Measurements from ENCODE around the gene MPC1L. TPM values are rescaled to one million over a fixed set of nuclear protein-coding genes. Genes with fewer than 3 reads are reported as not detected.

MPC1L gene
- total RNA-seq, 1 experiment from 2014 or later = not detected

GRCh38 chrX:40652664-40653063, 29.4 kb downstream of the MPC1L start:
- H3K4me1 ChIP-seq (ENCODE audit: control insufficient read depth, insufficient read depth, low read length) = no peaks in the 10 kb centered on the region
- TF ChIP-seq TCF7L2 (IDR thresholded peaks at IDR 0.05; ENCODE audit: low read depth, low read length) (no peak), SIN3A (IDR thresholded peaks at IDR 0.05; ENCODE audit: borderline replicate concordance, insufficient read depth, low read depth, low read length) (no peak), POLR2AphosphoS5 (IDR thresholded peaks at IDR 0.05; ENCODE audit: low read depth, low read length) (no peak)
- TF ChIP-seq, protein P1, sequence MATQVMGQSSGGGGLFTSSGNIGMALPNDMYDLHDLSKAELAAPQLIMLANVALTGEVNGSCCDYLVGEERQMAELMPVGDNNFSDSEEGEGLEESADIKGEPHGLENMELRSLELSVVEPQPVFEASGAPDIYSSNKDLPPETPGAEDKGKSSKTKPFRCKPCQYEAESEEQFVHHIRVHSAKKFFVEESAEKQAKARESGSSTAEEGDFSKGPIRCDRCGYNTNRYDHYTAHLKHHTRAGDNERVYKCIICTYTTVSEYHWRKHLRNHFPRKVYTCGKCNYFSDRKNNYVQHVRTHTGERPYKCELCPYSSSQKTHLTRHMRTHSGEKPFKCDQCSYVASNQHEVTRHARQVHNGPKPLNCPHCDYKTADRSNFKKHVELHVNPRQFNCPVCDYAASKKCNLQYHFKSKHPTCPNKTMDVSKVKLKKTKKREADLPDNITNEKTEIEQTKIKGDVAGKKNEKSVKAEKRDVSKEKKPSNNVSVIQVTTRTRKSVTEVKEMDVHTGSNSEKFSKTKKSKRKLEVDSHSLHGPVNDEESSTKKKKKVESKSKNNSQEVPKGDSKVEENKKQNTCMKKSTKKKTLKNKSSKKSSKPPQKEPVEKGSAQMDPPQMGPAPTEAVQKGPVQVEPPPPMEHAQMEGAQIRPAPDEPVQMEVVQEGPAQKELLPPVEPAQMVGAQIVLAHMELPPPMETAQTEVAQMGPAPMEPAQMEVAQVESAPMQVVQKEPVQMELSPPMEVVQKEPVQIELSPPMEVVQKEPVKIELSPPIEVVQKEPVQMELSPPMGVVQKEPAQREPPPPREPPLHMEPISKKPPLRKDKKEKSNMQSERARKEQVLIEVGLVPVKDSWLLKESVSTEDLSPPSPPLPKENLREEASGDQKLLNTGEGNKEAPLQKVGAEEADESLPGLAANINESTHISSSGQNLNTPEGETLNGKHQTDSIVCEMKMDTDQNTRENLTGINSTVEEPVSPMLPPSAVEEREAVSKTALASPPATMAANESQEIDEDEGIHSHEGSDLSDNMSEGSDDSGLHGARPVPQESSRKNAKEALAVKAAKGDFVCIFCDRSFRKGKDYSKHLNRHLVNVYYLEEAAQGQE (IDR thresholded peaks at IDR 0.05; ENCODE audit: insufficient read depth in 1 of 2, low read depth in 2 of 2, low read length in 1 of 2) = no peak
- TF ChIP-seq, protein P2, sequence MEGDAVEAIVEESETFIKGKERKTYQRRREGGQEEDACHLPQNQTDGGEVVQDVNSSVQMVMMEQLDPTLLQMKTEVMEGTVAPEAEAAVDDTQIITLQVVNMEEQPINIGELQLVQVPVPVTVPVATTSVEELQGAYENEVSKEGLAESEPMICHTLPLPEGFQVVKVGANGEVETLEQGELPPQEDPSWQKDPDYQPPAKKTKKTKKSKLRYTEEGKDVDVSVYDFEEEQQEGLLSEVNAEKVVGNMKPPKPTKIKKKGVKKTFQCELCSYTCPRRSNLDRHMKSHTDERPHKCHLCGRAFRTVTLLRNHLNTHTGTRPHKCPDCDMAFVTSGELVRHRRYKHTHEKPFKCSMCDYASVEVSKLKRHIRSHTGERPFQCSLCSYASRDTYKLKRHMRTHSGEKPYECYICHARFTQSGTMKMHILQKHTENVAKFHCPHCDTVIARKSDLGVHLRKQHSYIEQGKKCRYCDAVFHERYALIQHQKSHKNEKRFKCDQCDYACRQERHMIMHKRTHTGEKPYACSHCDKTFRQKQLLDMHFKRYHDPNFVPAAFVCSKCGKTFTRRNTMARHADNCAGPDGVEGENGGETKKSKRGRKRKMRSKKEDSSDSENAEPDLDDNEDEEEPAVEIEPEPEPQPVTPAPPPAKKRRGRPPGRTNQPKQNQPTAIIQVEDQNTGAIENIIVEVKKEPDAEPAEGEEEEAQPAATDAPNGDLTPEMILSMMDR (IDR thresholded peaks at IDR 0.05) = no peak
- H3K27ac ChIP-seq (ENCODE audit: low read length) = no peak overlapping the region
- DNase-seq (ENCODE audit: low read depth, low spot score) (no peak), ATAC-seq (no peak)
- H3K9me3 ChIP-seq (ENCODE audit: control insufficient read depth, insufficient read depth, low read depth, low read length) = no peaks in the 10 kb centered on the region
- in situ Hi-C loops (cut with HindIII; ENCODE audit: low pct_unique_long_range_greater_than_20kb, low sequenced_read_pairs) = no loop called here
- no peaks in the 10 kb centered on the region for H3K27me3 ChIP-seq (ENCODE audit: control insufficient read depth, insufficient read depth, low read length)
- CTCF ChIA-PET = interaction anchor here (0.5 kb wide), 1 partner anchor 107 kb away, joined by 7 read pairs; no protein-coding TSS in a partner anchor
- BruUV-seq (replicated peaks) = no TSS peak
- intact Hi-C loops (cut with micrococcal nuclease; ENCODE audit: unreplicated experiment) = loop anchor here (5.0 to 10.0 kb wide), 2 partner anchors 145 to 442 kb away; no protein-coding TSS in a partner anchor
- no peak overlapping the region for H3K4me3 ChIP-seq (ENCODE audit: low read depth in 2 of 2, low read length in 2 of 2)
- H3K36me3 ChIP-seq (ENCODE audit: control insufficient read depth, insufficient read depth, low read length) = no peaks in the 10 kb centered on the region; the same call in 1 of the 2 replicates
- POLR2A ChIA-PET = no interaction called here

- Histone ChIP-seq H3K27me3 (ENCODE audit: control insufficient read depth, insufficient read depth, low read length) (no peaks in the 10 kb centered on the region), H3K9me3 (ENCODE audit: control insufficient read depth, insufficient read depth, low read depth, low read length) (no peaks in the 10 kb centered on the region), H3K4me3 (ENCODE audit: low read depth in 2 of 2, low read length in 2 of 2) (no peak overlapping the region), H3K4me1 (ENCODE audit: control insufficient read depth, insufficient read depth, low read length) (no peaks in the 10 kb centered on the region), H3K36me3 (ENCODE audit: control insufficient read depth, insufficient read depth, low read length) (no peaks in the 10 kb centered on the region; the same call in 1 of the 2 replicates), H3K27ac (ENCODE audit: low read length) (no peak overlapping the region)
- no TSS peak for BruUV-seq (replicated peaks)
- intact Hi-C loops (cut with micrococcal nuclease; ENCODE audit: unreplicated experiment) (loop anchor here (5.0 to 10.0 kb wide), 2 partner anchors 144 to 441 kb away; no protein-coding TSS in a partner anchor), in situ Hi-C loops (cut with HindIII; ENCODE audit: low pct_unique_long_range_greater_than_20kb, low sequenced_read_pairs) (no loop called here)
- TF ChIP-seq POLR2AphosphoS5 (IDR thresholded peaks at IDR 0.05; ENCODE audit: low read depth, low read length) = no peak
- TF ChIP-seq SIN3A (IDR thresholded peaks at IDR 0.05; ENCODE audit: borderline replicate concordance, insufficient read depth, low read depth, low read length) = no peak
- TF ChIP-seq TCF7L2 (IDR thresholded peaks at IDR 0.05; ENCODE audit: low read depth, low read length) = no peak
- TF ChIP-seq, protein P1 (IDR thresholded peaks at IDR 0.05; ENCODE audit: insufficient read depth in 1 of 2, low read depth in 2 of 2, low read length in 1 of 2) = no peak
- TF ChIP-seq, protein P2 (IDR thresholded peaks at IDR 0.05) = no peak
- POLR2A ChIA-PET = no interaction called here
- DNase-seq (ENCODE audit: low read depth, low spot score) (no peak), ATAC-seq (no peak)
- CTCF ChIA-PET = no interaction called here
Measured at GRCh38 chrX:40653535-40653934, 30.3 kb downstream of the MPC1L start.
